Activated naive CD4-positive, alpha-beta T cell treated with anti-CD3 and anti-CD28 coated beads for 36 hours (primary cell): ENCODE results near the gene MDM4. TPM values are rescaled to one million over a fixed set of nuclear protein-coding genes. Genes with fewer than 3 reads are reported as not detected.

ENCODE experiments used
- total RNA-seq, 2 experiments: library from RNA; stranded (reverse); gene quantifications; one replicate each; pipeline ENCODE4 v1.2.3, GENCODE V29; 2021

MDM4 gene
- total RNA-seq, 2 experiments from 2014 or later: 109 TPM

Other genes with a start within 250 kb of the MDM4 start
- under 1 TPM; 0.17 to 0.52 TPM for gene PLEKHA6, start 156.5 kb upstream of the MDM4 start, total RNA-seq
- gene PPP1R15B, start 104.6 kb upstream of the MDM4 start, total RNA-seq: 10 to 100 TPM; 63.7 to 65.6 TPM
- 10 to 100 TPM; 61.0 to 65.4 TPM for gene PIK3C2B, start 21.6 kb upstream of the MDM4 start, total RNA-seq
- gene LRRN2, start 169.3 kb downstream of the MDM4 start, total RNA-seq: not detected